Activated naive CD4-positive, alpha-beta T cell treated with anti-CD3 and anti-CD28 coated beads, Interleukin-2, amount 50 U/mL, for 16 hours (primary cell): ENCODE results near the gene FAHD1.
"Not testable (repeated sequence)": the region's sequence is repeated elsewhere in the genome, so short reads cannot be mapped to it uniquely, and the experiment has no call there.

ENCODE experiments used
- DNase-seq: peaks from one replicate; pipeline ENCODE4 v3.0.0-alpha.2; 2020

Gene FAHD1

DNA sequence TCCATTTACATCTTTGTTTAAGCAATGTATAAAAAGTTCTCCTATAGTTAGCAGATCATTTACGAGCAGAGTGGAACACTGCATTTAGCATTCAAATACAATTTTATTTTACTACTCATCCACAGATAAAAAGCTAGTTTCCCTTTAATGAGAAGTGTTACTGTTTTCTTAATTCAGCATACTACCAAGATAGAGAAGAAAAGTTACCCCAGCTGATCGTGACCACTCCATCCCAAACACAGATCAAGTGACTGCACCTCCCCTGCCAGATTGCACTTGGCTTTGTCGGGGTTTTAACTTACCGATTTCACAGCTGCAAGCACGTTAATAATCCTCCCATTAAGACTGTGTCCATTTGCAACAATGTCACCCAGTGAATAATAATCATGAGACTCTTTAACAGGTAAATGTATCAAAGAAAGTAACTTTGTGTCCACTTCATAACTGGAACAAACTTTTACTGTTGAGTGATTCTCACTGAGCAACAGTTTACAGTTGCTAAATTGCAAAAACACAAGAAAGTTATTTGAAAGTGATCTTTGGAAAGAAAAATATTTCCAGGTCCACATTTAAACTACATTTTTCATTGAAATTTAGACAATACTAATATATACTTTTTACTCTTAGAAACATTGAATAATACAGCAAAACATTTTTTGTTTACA, 30.6 kb downstream of the FAHD1 start:
- no peak for DNase-seq

GRCh38 chr16:1858189-1858865, 31.3 kb downstream of the FAHD1 start:
- no peak for DNase-seq

DNA sequence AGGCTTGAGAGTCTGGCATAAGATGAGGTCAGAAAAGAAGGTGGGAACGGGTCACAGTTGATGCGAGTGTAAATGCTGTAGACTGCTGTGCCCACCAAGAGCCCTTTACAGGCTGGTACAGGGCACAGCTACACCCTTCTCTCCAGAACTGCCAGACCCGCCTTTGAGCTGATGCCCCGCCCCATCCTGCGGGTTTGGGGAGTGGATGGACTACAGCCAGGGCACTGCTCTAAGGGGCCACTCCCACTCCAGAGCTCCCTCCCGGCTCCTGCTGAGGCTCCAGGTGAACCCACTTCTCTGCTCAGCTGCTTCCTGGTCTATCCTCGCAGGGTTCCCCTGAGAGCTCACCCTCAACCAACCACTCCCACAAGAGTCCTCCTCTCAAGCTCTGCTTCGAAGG, 32.6 kb downstream of the FAHD1 start:
- DNase-seq, result no peak

DNA sequence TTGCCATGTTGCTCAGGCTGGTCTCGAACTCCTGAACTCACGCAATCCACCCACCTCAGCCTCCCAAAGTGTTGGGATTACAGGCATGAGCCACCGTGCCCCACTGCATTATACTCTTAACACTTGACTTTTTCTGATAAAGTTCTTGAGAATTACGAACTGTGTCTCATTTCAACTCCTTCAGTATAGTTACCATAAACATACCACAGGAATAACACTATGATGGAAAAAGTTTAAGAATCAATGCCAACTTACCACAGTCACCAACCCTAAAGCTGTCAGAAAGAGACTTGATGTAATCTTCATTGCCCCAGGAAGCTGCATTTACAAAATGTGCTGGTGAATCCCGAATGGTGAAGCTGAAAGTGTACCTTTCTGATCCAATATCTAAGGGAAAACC, 34.7 kb downstream of the FAHD1 start:
- DNase-seq, result no peak

DNA sequence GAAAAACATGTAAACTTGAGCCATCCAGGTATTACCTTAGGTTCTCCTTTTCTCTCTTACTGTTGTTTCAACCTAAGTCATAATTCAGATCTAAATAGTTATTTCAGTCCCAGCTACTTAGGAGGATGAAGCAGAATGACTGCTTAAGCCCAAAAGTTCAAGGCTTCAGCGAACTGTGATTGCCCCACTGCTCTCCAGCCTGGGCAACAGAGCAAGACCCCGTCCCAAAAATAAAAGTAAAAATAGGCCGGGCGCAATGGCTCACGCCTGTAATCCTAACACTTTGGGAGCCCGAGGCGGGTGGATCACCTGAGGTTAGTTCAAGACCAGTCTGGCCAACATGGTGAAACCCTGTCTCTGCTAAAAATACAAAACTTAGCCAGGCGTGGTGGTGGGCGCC, 35.4 kb downstream of the FAHD1 start:
- DNase-seq, result no peak

DNA sequence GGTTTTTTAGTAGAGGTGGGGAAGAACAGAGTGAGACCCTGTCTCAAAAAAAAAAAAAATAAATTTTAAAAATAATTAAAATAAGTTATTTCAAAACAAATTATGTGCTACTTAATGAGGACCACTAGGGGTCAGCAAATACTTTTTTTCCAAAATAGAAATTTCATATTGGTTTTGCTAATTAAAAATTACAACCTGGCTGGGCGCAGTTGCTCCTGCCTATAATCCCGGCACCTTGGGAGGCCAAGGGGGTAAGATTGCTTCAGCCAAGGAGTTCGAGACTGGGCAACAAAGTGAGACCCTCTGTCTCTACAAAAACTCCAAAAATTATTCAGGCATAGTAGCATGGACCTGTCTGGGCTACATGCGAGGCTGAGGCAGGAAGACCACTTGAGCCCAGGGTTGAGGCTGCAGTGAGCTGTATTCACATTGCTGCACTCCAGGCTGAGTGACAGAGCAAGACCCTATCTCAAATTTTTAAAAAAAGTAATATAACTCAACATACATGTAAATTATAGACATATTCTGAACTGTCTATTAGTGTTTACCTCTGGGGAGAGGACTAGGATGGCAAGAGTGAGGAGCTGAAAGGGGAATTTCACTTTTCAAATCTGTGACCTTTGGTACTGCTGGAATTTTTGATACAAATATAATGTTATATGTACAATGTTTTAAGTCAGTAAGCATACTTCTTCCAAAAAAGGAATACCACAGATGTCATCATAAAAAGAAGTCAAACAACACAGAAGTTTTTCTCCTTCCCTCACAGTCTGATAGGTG, 36.9 kb downstream of the FAHD1 start:
- DNase-seq, result no peak

- DNase-seq, result no peak
Measured at GRCh38 chr16:1865902-1866690, 39.1 kb downstream of the FAHD1 start.

- DNase-seq, result no peak
Measured at GRCh38 chr16:1870365-1871082, 43.5 kb downstream of the FAHD1 start.

DNA sequence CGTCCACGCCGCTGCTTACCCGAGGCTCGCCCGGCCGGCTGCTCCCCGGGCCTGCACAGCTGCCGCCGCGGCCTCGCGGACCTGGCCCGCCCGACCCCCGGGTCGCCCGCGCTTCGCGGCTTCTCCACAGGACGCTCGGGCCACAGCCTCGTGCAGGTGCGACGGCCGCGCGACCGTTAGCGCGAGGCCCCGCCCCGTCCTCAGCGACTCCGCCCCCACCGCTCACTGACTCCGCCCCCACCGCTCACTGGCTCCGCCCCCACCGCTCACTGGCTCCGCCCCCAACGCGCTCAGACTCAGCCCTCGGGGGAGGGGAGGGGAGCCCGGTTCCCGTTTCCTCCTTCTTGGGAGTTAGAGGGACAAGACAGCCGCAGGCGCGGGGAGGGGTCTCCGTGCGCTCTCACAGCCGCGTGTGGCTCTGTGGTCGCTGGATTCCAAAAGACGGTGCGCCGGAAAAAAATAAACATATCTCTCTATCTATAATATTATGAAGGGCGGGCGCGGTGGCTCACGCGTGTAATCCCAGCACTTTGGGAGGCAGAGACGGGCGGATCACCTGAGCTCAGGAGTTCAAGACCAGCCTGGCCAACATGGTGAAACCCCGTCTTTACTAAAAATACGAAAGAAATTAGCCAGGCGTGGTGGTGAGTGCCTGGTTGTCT, 45.1 kb downstream of the FAHD1 start, which contains the start of gene MEIOB:
TSS of gene MEIOB (minus strand) at position 191 of the 662 bp plus-strand sequence. CDS start 3,989 bp downstream, outside the sequence.
- peak; percentile 31 for DNase-seq

DNA sequence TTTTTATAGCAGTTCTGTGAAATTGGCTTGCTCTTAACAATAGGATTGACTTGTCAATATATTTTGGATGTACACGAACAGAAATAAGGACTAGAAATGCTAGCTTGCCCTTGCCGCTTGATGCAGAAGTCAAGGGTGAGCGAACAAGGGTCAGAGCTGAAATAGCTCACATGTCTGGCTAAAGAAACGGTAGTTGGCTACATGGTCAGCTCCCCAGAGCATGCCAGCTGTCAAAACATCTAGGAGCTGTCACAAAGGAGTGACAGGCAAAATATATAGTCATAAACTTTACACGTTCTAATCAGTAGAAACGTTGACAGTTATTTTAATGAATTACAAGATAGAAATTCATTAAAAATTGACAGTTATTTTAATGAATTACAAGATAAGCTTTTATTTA, 47.8 kb downstream of the FAHD1 start:
- no peak for DNase-seq

DNA sequence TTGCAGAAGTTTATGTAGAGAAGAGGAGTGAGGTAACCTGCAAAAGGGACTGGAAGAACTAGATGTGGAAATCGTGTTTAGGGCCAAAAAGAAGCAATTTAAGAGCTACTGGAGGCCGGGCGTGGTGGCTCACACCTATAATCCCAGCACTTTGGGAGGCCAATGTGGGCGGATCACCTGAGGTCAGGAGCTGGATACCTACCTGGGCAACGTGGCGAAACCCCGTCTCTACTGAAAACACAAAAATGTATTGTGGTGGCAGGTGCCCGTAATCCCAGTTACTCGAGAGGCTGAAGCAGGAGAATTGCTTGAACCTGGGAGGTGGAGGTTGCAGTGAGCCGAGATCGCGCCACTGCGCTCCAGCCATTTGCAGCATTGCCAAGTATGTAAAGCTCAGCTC, 49.1 kb downstream of the FAHD1 start:
- DNase-seq, result not testable (repeated sequence)

GRCh38 chr16:1876468-1876867, 49.5 kb downstream of the FAHD1 start:
- no peak for DNase-seq

- DNase-seq, result no peak
Measured at GRCh38 chr16:1877089-1877488, 50.1 kb downstream of the FAHD1 start.

- DNase-seq, result no peak
Measured at GRCh38 chr16:1877804-1878203, 50.8 kb downstream of the FAHD1 start.

DNA sequence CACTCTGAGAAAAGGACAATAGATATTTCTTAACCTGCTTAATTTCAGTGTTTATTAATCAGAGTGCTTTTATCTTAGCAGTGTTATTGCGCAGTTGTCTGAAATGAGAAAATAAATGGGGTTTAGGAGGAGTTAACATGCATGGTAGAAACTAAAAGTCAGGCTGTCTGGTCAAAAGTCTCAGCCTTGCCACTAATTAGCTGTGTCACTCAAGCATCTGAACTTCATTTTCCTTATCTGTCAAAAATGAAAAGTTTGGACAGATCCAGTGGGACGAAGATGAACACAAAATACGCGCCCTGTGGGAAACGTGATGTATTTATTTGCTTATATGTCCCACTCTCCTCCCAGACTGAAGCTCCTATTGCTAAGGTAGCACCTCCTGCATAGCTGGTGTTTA, 51.2 kb downstream of the FAHD1 start:
- DNase-seq, result no peak
